Measurements from ENCODE around the gene KIAA1191.

DNA sequence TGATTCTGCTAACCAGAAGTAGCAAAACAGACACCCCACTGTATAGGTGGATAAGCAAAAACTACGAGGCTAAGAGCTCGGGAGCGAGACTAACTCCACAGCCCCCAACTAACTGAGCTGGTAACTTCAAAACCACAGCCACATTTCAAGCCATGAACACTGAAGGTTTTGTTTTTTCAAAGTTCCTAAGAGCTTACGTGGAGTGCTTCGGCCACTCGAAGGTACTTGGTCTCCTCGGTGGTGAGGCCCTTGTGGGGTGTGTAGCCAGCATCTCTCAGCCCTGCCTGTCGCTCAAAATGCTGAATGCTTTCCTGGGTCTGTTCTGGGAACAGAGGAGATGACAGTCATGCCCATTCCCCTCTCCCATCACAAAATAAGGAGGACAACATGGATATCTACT is 11.1 kb downstream of the KIAA1191 start:
- TF ChIP-seq, protein P1, sequence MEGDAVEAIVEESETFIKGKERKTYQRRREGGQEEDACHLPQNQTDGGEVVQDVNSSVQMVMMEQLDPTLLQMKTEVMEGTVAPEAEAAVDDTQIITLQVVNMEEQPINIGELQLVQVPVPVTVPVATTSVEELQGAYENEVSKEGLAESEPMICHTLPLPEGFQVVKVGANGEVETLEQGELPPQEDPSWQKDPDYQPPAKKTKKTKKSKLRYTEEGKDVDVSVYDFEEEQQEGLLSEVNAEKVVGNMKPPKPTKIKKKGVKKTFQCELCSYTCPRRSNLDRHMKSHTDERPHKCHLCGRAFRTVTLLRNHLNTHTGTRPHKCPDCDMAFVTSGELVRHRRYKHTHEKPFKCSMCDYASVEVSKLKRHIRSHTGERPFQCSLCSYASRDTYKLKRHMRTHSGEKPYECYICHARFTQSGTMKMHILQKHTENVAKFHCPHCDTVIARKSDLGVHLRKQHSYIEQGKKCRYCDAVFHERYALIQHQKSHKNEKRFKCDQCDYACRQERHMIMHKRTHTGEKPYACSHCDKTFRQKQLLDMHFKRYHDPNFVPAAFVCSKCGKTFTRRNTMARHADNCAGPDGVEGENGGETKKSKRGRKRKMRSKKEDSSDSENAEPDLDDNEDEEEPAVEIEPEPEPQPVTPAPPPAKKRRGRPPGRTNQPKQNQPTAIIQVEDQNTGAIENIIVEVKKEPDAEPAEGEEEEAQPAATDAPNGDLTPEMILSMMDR (IDR thresholded peaks at IDR 0.05; ENCODE audit: poor library complexity): no peak
- no peak for TF ChIP-seq EZH2 (IDR thresholded peaks at IDR 0.05; ENCODE audit: borderline replicate concordance)
